ENCODE measurements around the gene LHX3.

The LHX3 gene

DNA sequence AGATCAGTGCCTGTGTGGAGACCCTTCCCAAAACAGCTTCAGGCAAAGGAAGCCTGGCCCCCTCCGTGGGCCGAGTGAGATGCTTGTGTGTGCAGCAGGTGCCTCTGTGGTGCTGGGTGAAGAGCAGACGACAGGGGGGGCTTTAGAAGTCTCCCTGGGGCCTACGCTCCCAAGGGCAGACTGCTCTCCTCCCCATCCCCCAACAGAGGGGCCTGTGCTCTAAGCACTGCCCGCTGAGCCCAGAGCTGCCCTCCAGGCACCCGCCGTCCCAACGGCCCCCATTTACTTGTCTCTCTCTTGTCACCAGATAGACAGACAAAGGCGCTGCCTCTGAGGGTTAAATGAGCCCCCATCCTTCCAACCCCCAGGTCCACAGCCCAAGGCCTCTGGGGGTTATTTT, 2.7 kb upstream of the LHX3 start:
- H3K4me3 ChIP-seq (ENCODE audit: control insufficient read depth in 1 of 7, extremely low read depth in 1 of 7, insufficient read depth in 4 of 7, low read depth in 2 of 7, low read length in 6 of 7), result no peak overlapping the region
- H3K36me3 ChIP-seq (ENCODE audit: control insufficient read depth in 4 of 4, insufficient read depth in 4 of 4, low read length in 3 of 4), result peaks cover 0 to 52% (median 30%) of the 10 kb centered on the region in 4 experiments
- H3K4me1 ChIP-seq (ENCODE audit: control extremely low read depth in 1 of 4, control insufficient read depth in 4 of 4, insufficient read depth in 4 of 4, low read length in 3 of 4), result no peaks in the 10 kb centered on the region
- DNase-seq, result no peak
- H3K27ac ChIP-seq (ENCODE audit: insufficient read depth in 1 of 2, low read depth in 1 of 2, low read length in 2 of 2, poor library complexity in 1 of 2, severe bottlenecking in 2 of 2), result no peak overlapping the region
- peaks cover 0 to 31% (median 18%) of the 10 kb centered on the region in 5 experiments for H3K27me3 ChIP-seq (replicated peaks in 2 of 5; ENCODE audit: control insufficient read depth in 4 of 5, insufficient read depth in 5 of 5, low read length in 4 of 5)
- 87% methylated on average over 6 of the region's 9 CpGs for WGBS (ENCODE audit: insufficient coverage)
- no peaks in the 10 kb centered on the region for H3K9me3 ChIP-seq (ENCODE audit: control extremely low read depth in 1 of 5, control insufficient read depth in 4 of 5, insufficient read depth in 2 of 5, low read depth in 1 of 5, low read length in 4 of 5)
- ChIA-PET POLR2A (no interaction called here), CTCF (interaction anchor here (1.0 kb wide), 1 partner anchor 37 kb away, joined by 4 read pairs; no protein-coding TSS in a partner anchor)

DNA sequence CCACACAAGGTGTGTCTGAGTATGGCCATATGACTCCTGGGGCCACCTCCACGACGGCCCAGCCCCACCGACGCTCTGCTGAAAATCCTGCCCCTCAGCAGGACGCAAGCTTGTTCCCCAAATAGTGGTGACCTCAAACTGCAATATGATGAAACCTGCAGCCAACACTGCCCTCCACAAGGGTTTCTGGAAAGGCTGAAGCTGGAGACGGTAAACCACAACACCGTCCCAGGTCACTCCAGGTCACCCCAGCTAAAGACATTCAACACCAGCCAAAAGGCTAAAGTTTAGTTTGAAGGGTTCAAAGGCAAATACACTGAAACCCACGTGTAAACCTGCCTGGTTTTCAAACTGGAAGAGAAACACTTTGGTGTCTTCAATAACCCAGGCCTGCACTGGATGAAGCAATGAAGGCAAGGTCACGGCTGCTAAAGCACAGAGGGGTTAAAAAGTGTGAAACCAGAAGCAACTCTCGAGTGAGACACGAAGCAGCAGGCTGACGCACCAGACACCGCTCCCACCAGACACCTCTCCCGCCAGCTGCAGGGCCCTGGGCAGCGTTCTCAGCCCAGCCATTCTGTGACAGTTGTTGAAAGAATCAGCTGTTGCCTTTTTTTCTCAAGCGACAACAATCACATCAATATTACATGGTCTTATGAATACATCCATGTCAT, 1.8 kb upstream of the LHX3 start:
- Histone ChIP-seq H3K27ac (ENCODE audit: insufficient read depth in 1 of 2, low read depth in 1 of 2, low read length in 2 of 2, poor library complexity in 1 of 2, severe bottlenecking in 2 of 2) (no peak overlapping the region), H3K36me3 (ENCODE audit: control insufficient read depth in 4 of 4, insufficient read depth in 4 of 4, low read length in 3 of 4) (peaks cover 0 to 43% (median 26%) of the 10 kb centered on the region in 4 experiments), H3K27me3 (replicated peaks in 2 of 5; ENCODE audit: control insufficient read depth in 4 of 5, insufficient read depth in 5 of 5, low read length in 4 of 5) (peaks cover 0 to 40% (median 21%) of the 10 kb centered on the region in 5 experiments), H3K4me1 (ENCODE audit: control extremely low read depth in 1 of 4, control insufficient read depth in 4 of 4, insufficient read depth in 4 of 4, low read length in 3 of 4) (no peaks in the 10 kb centered on the region), H3K9me3 (ENCODE audit: control extremely low read depth in 1 of 5, control insufficient read depth in 4 of 5, insufficient read depth in 2 of 5, low read depth in 1 of 5, low read length in 4 of 5) (no peaks in the 10 kb centered on the region), H3K4me3 (ENCODE audit: control insufficient read depth in 1 of 7, extremely low read depth in 1 of 7, insufficient read depth in 4 of 7, low read depth in 2 of 7, low read length in 6 of 7) (no peak overlapping the region)
- POLR2A ChIA-PET, result no interaction called here
- 92% methylated on average over 13 of the region's 16 CpGs for WGBS (ENCODE audit: insufficient coverage)
- DNase-seq, result no peak
- CTCF ChIA-PET, result interaction anchor here (1.0 kb wide), 1 partner anchor 36 kb away, joined by 4 read pairs; no protein-coding TSS in a partner anchor

DNA sequence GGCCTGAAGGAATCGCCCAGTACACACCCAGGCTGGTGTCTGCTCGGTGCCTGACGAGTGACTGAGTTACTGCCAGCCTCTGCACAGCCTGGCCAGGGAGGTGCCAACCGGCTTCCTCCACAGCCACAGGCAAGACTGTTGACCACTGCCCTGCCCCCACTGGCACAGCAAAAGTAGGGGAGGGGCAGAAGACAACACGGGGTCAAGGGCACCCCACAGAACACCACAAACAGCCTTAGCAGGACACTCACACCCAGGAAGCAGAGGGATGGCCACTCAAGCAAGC, 722 bp upstream of the LHX3 start:
- POLR2A ChIA-PET, result interaction anchor here (0.5 kb wide), 1 partner anchor 53 kb away, joined by 3 read pairs; no protein-coding TSS in a partner anchor
- no peaks in the 10 kb centered on the region for H3K4me1 ChIP-seq (ENCODE audit: control extremely low read depth in 1 of 4, control insufficient read depth in 4 of 4, insufficient read depth in 4 of 4, low read length in 3 of 4)
- DNase-seq, result no peak
- H3K27me3 ChIP-seq (replicated peaks in 2 of 5; ENCODE audit: control insufficient read depth in 4 of 5, insufficient read depth in 5 of 5, low read length in 4 of 5), result peaks cover 0 to 51% (median 29%) of the 10 kb centered on the region in 5 experiments
- CTCF ChIA-PET, result interaction anchor here (0.9 kb wide), 1 partner anchor 48 kb away, joined by 3 read pairs; no protein-coding TSS in a partner anchor
- 97% methylated on average over 5 of the region's 5 CpGs for WGBS (ENCODE audit: insufficient coverage)
- no peak overlapping the region for H3K4me3 ChIP-seq (ENCODE audit: control insufficient read depth in 1 of 7, extremely low read depth in 1 of 7, insufficient read depth in 4 of 7, low read depth in 2 of 7, low read length in 6 of 7)
- H3K9me3 ChIP-seq (ENCODE audit: control extremely low read depth in 1 of 5, control insufficient read depth in 4 of 5, insufficient read depth in 2 of 5, low read depth in 1 of 5, low read length in 4 of 5), result no peaks in the 10 kb centered on the region
- no peak overlapping the region for H3K27ac ChIP-seq (ENCODE audit: insufficient read depth in 1 of 2, low read depth in 1 of 2, low read length in 2 of 2, poor library complexity in 1 of 2, severe bottlenecking in 2 of 2)
- H3K36me3 ChIP-seq (ENCODE audit: control insufficient read depth in 4 of 4, insufficient read depth in 4 of 4, low read length in 3 of 4), result peaks cover 0 to 32% (median 18%) of the 10 kb centered on the region in 4 experiments

DNA sequence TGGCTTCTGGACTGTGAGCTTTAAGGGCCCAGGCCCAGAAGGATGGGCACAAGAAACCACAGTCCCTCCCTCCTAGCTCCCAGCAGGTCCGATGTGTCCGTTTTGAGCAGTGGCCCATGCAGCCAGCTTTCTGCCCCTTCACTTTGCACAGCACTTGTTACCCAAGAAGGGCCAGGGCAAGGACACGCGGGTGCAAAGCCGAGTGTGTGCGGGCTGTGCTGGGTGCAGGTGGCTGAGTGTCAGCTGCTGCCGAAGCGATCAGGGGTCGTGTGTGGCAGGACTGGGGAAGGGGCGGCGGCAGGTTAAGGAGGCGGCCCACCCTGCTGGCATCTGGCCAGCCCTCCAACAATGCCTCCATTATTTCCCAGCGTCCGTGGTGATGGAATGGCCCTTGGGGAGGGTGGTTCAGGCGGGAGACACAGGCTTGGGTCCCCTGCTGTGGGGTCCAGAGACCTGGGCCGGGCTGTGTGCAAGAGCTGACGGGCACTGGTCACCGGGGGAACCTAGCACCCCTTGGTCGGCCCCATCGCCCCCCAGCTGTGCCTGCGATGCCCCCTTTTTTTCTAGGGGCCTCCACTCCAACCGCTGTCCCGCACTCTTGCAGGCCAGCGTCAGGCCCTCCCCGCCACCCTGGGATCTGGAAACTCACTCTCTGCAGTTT, 653 bp downstream of the LHX3 start:
- H3K27ac ChIP-seq (ENCODE audit: insufficient read depth in 1 of 2, low read depth in 1 of 2, low read length in 2 of 2, poor library complexity in 1 of 2, severe bottlenecking in 2 of 2), result no peak overlapping the region
- CTCF ChIA-PET, result no interaction called here
- H3K9me3 ChIP-seq (ENCODE audit: control extremely low read depth in 1 of 5, control insufficient read depth in 4 of 5, insufficient read depth in 2 of 5, low read depth in 1 of 5, low read length in 4 of 5), result no peaks in the 10 kb centered on the region
- H3K36me3 ChIP-seq (ENCODE audit: control insufficient read depth in 4 of 4, insufficient read depth in 4 of 4, low read length in 3 of 4), result peaks cover 0 to 20% (median 12%) of the 10 kb centered on the region in 4 experiments
- no peak overlapping the region for H3K4me3 ChIP-seq (ENCODE audit: control insufficient read depth in 1 of 7, extremely low read depth in 1 of 7, insufficient read depth in 4 of 7, low read depth in 2 of 7, low read length in 6 of 7)
- peaks cover 0 to under 1% (median 0%) of the 10 kb centered on the region in 4 experiments for H3K4me1 ChIP-seq (ENCODE audit: control extremely low read depth in 1 of 4, control insufficient read depth in 4 of 4, insufficient read depth in 4 of 4, low read length in 3 of 4)
- H3K27me3 ChIP-seq (replicated peaks in 2 of 5; ENCODE audit: control insufficient read depth in 4 of 5, insufficient read depth in 5 of 5, low read length in 4 of 5), result peaks cover 0 to 65% (median 38%) of the 10 kb centered on the region in 5 experiments
- DNase-seq, result no peak
- 52% methylated on average over 18 of the region's 25 CpGs for WGBS (ENCODE audit: insufficient coverage)
- POLR2A ChIA-PET, result no interaction called here

DNA sequence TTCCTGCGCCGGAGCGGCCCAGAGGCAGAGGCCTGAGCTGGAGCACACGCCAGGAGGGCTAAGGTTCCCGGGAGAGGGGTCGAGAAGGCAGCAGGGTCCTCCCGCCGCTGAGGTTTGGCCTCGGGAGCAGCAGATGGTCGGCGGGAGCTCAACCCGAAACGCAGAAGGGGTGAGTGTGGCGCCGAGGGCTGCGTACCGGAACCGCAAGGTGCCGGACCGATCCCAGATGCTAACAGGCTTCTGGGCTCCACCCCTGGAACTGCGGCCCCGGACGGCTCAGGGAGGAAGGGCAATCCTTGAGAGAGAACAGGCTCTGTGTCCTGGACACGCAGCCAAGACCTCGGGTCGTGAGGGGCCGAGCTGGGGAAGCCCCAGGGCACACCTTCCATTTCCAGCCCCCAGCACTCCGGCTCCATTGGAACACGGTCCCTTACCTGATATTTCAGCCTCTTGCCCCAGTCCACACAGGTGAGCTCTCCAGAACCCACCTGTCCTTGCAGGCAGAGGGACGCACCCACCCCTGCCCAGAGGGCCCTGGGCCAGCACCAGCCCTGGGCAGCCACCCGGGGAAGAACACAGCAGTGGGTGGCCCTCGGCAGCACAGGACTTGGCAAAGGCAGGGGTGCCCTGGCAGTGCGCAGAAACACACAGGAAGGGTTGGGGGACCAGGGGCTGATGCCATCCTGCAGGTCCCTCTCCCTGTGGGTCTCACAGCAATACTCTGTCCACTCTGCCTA, 1.4 kb downstream of the LHX3 start:
- peaks cover 0 to 3% (median 0%) of the 10 kb centered on the region in 4 experiments for H3K4me1 ChIP-seq (ENCODE audit: control extremely low read depth in 1 of 4, control insufficient read depth in 4 of 4, insufficient read depth in 4 of 4, low read length in 3 of 4)
- H3K4me3 ChIP-seq (ENCODE audit: control insufficient read depth in 1 of 7, extremely low read depth in 1 of 7, insufficient read depth in 4 of 7, low read depth in 2 of 7, low read length in 6 of 7), result no peak overlapping the region
- H3K27ac ChIP-seq (ENCODE audit: insufficient read depth in 1 of 2, low read depth in 1 of 2, low read length in 2 of 2, poor library complexity in 1 of 2, severe bottlenecking in 2 of 2), result no peak overlapping the region
- no peaks in the 10 kb centered on the region for H3K9me3 ChIP-seq (ENCODE audit: control extremely low read depth in 1 of 5, control insufficient read depth in 4 of 5, insufficient read depth in 2 of 5, low read depth in 1 of 5, low read length in 4 of 5)
- DNase-seq, result no peak
- ChIA-PET CTCF (no interaction called here), POLR2A (no interaction called here)
- H3K27me3 ChIP-seq (replicated peaks in 2 of 5; ENCODE audit: control insufficient read depth in 4 of 5, insufficient read depth in 5 of 5, low read length in 4 of 5), result peaks cover 0 to 70% (median 38%) of the 10 kb centered on the region in 5 experiments
- WGBS (ENCODE audit: insufficient coverage), result 15% methylated on average over 27 of the region's 33 CpGs
- peaks cover 0 to 13% (median 8%) of the 10 kb centered on the region in 4 experiments for H3K36me3 ChIP-seq (ENCODE audit: control insufficient read depth in 4 of 4, insufficient read depth in 4 of 4, low read length in 3 of 4)

DNA sequence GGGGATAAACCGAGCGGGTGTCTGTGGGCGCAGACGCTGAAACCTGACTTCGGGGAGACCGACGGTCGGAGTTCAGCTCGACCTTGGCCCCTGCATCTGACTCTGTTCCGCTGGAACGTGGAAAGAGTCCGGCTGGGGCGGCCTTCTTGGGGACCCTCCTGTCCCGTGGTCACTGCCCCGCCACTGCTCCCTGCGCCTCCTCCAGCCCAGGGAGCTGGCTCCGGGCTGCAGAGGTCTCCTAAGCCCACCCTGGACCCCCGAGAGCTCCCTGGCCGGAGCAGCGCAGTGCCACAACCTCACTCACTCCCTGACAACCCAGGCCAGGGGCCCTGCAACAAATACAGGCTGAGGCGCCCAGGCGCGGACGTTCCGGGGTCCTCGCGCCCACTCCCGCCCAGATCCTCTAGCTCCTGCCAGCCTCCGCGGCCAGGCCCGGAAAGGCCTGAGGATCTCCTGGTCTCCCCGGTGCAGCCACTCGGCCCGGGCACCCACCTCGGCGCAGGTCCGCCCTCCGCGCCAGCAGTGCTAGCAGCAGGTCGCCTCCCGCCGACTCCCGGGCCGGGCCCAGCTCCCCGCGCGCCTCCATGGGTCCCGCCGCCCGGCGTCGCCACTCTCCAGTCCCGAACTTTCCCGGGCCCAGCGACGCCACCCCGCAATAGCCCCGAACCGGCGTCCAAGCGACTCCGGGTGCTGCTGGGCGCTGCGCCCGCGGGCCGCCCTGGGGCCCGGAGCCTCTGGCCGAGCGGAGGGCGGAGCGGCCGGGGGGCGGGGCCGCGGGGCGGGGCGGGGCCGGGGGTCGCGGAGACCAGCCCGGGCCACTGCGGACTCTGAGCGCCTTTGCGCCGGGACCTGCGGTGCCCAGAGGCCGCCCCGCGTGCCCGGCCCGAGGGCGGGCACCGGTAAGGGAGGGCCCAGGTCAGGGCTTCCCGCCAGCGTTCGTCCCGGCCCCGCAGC, 2.2 kb downstream of the LHX3 start:
- POLR2A ChIA-PET, result no interaction called here
- peaks cover 0 to 9% (median 4%) of the 10 kb centered on the region in 4 experiments for H3K36me3 ChIP-seq (ENCODE audit: control insufficient read depth in 4 of 4, insufficient read depth in 4 of 4, low read length in 3 of 4)
- no peak for DNase-seq
- peaks cover 0 to 5% (median 0%) of the 10 kb centered on the region in 4 experiments for H3K4me1 ChIP-seq (ENCODE audit: control extremely low read depth in 1 of 4, control insufficient read depth in 4 of 4, insufficient read depth in 4 of 4, low read length in 3 of 4)
- CTCF ChIA-PET, result no interaction called here
- no peak overlapping the region for H3K27ac ChIP-seq (ENCODE audit: insufficient read depth in 1 of 2, low read depth in 1 of 2, low read length in 2 of 2, poor library complexity in 1 of 2, severe bottlenecking in 2 of 2)
- no peak overlapping the region for H3K4me3 ChIP-seq (ENCODE audit: control insufficient read depth in 1 of 7, extremely low read depth in 1 of 7, insufficient read depth in 4 of 7, low read depth in 2 of 7, low read length in 6 of 7)
- H3K9me3 ChIP-seq (ENCODE audit: control extremely low read depth in 1 of 5, control insufficient read depth in 4 of 5, insufficient read depth in 2 of 5, low read depth in 1 of 5, low read length in 4 of 5), result no peaks in the 10 kb centered on the region
- 11% methylated on average over 76 of the region's 99 CpGs for WGBS (ENCODE audit: insufficient coverage)
- peaks cover 0 to 78% (median 41%) of the 10 kb centered on the region in 5 experiments for H3K27me3 ChIP-seq (replicated peaks in 2 of 5; ENCODE audit: control insufficient read depth in 4 of 5, insufficient read depth in 5 of 5, low read length in 4 of 5)

Data from common myeloid progenitor, CD34-positive (primary cell).